GM18951 (cell line): ENCODE data around the gene TSN.

Experiments used
- POLR2A ChIP-seq: IDR thresholded peaks from 4 replicates; pipeline ENCODE4 v1.6.1; 2011; ENCODE audit warnings: mild to moderate bottlenecking; ENCODE audit not compliant: insufficient read length, insufficient read depth; ENCODE audit errors: extremely low read depth
- in situ Hi-C: fragments of 300-500 bp; cut with MboI; formaldehyde crosslinking; loops from one replicate; pipeline ENCODE4 v1.12.0; 2022; ENCODE audit warnings: low sequenced_read_pairs, mixed read lengths, inconsistent platforms; ENCODE audit not compliant: unreplicated experiment

The TSN gene

GRCh38 chr2:121771976-121772742 is 16.7 kb downstream of the TSN start:
- TF ChIP-seq POLR2A, result no peak
- in situ Hi-C loops, result no loop called here

- no peak for TF ChIP-seq POLR2A
- in situ Hi-C loops, result no loop called here
Measured at GRCh38 chr2:121774235-121774634, 18.8 kb downstream of the TSN start.

- in situ Hi-C loops, result no loop called here
- no peak for TF ChIP-seq POLR2A
Measured at GRCh38 chr2:121776361-121776760, 20.9 kb downstream of the TSN start.

GRCh38 chr2:121776885-121777698 is 21.6 kb downstream of the TSN start:
- in situ Hi-C loops, result no loop called here
- no peak for TF ChIP-seq POLR2A

- in situ Hi-C loops, result no loop called here
- TF ChIP-seq POLR2A, result no peak
Measured at GRCh38 chr2:121777699-121778058, 22.2 kb downstream of the TSN start.

GRCh38 chr2:121778741-121779487 is 23.5 kb downstream of the TSN start:
- in situ Hi-C loops, result no loop called here
- TF ChIP-seq POLR2A, result no peak

- in situ Hi-C loops, result no loop called here
- no peak for TF ChIP-seq POLR2A
Measured at GRCh38 chr2:121783180-121783579, 27.7 kb downstream of the TSN start.

GRCh38 chr2:121788685-121789084 is 33.2 kb downstream of the TSN start:
- no peak for TF ChIP-seq POLR2A
- in situ Hi-C loops, result no loop called here

- in situ Hi-C loops, result no loop called here
- no peak for TF ChIP-seq POLR2A
Measured at GRCh38 chr2:121790276-121790956, 35.0 kb downstream of the TSN start.

GRCh38 chr2:121791290-121791689 is 35.8 kb downstream of the TSN start:
- no peak for TF ChIP-seq POLR2A
- in situ Hi-C loops, result no loop called here

- no peak for TF ChIP-seq POLR2A
- in situ Hi-C loops, result no loop called here
Measured at GRCh38 chr2:121791801-121792221, 36.4 kb downstream of the TSN start.

- in situ Hi-C loops, result no loop called here
- TF ChIP-seq POLR2A, result no peak
Measured at GRCh38 chr2:121793816-121794215, 38.4 kb downstream of the TSN start.

- no peak for TF ChIP-seq POLR2A
- in situ Hi-C loops, result no loop called here
Measured at GRCh38 chr2:121794233-121794632, 38.8 kb downstream of the TSN start.
